ENCODE measurements around the gene USP19.

DNA sequence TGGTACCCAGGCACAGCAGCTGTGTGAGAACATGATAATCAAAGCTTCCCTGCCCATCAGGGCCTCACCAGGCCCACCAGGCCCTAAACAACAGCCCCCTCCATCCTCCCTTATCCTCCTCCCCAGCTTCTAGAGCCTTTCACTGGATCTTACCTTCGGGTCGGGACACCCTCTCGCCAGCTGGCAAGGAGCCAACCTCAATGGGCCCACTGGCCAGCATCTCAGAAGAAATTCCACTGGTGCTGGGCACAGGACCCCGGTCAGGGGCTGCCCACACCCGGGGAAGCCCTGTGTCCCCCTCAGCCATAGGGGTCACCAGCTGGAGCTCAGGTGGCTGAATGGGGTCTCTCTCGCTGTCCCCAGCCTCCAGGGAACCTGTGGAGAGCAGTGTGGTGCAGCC lies 9.3 kb downstream of the USP19 start:
- TF ChIP-seq, protein P1, sequence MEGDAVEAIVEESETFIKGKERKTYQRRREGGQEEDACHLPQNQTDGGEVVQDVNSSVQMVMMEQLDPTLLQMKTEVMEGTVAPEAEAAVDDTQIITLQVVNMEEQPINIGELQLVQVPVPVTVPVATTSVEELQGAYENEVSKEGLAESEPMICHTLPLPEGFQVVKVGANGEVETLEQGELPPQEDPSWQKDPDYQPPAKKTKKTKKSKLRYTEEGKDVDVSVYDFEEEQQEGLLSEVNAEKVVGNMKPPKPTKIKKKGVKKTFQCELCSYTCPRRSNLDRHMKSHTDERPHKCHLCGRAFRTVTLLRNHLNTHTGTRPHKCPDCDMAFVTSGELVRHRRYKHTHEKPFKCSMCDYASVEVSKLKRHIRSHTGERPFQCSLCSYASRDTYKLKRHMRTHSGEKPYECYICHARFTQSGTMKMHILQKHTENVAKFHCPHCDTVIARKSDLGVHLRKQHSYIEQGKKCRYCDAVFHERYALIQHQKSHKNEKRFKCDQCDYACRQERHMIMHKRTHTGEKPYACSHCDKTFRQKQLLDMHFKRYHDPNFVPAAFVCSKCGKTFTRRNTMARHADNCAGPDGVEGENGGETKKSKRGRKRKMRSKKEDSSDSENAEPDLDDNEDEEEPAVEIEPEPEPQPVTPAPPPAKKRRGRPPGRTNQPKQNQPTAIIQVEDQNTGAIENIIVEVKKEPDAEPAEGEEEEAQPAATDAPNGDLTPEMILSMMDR (conservative IDR thresholded peaks at IDR 0.05; ENCODE audit: low read depth, low read length): no peak
- no peak for TF ChIP-seq RAD21 (IDR thresholded peaks at IDR 0.05; ENCODE audit: low read length)
- TF ChIP-seq POLR2A (IDR thresholded peaks at IDR 0.05; ENCODE audit: low read depth, low read length): no peak
- TF ChIP-seq, protein P2, sequence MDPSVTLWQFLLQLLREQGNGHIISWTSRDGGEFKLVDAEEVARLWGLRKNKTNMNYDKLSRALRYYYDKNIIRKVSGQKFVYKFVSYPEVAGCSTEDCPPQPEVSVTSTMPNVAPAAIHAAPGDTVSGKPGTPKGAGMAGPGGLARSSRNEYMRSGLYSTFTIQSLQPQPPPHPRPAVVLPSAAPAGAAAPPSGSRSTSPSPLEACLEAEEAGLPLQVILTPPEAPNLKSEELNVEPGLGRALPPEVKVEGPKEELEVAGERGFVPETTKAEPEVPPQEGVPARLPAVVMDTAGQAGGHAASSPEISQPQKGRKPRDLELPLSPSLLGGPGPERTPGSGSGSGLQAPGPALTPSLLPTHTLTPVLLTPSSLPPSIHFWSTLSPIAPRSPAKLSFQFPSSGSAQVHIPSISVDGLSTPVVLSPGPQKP (IDR thresholded peaks at IDR 0.05; ENCODE audit: borderline replicate concordance, low read depth, low read length): no peak
- no peak for TF ChIP-seq RFX5 (IDR thresholded peaks at IDR 0.05; ENCODE audit: low read depth, low read length)
- TF ChIP-seq SMC3 (IDR thresholded peaks at IDR 0.05; ENCODE audit: low read depth, low read length): no peak
- no peak for TF ChIP-seq CEBPB (IDR thresholded peaks at IDR 0.05; ENCODE audit: low read depth, low read length)
- TF ChIP-seq MXI1 (IDR thresholded peaks at IDR 0.05; ENCODE audit: borderline replicate concordance, low read depth, low read length): no peak
- no peak for TF ChIP-seq FOS (IDR thresholded peaks at IDR 0.05; ENCODE audit: low read depth, low read length)
- no peak for TF ChIP-seq RCOR1 (IDR thresholded peaks at IDR 0.05; ENCODE audit: insufficient replicate concordance, low read length)
- TF ChIP-seq BHLHE40 (IDR thresholded peaks at IDR 0.05; ENCODE audit: low read depth, low read length): no peak
- TF ChIP-seq MAFK (IDR thresholded peaks at IDR 0.05; ENCODE audit: low read depth, low read length): no peak
- TF ChIP-seq, protein P3, sequence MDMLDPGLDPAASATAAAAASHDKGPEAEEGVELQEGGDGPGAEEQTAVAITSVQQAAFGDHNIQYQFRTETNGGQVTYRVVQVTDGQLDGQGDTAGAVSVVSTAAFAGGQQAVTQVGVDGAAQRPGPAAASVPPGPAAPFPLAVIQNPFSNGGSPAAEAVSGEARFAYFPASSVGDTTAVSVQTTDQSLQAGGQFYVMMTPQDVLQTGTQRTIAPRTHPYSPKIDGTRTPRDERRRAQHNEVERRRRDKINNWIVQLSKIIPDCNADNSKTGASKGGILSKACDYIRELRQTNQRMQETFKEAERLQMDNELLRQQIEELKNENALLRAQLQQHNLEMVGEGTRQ (IDR thresholded peaks at IDR 0.05; ENCODE audit: low read depth, low read length): no peak

Measured in IMR-90 (cell line).